Heart left ventricle (tissue), 13 donors: ENCODE measurements around the gene LRP1-AS.
A peak's percentile ranks its signal among the peaks of the same experiment; 100 is the strongest.

Experiments
- POLR2A ChIP-seq, 2 donors: fragments of 450-650 bp; IDR thresholded peaks; one replicate each; pipeline ENCODE4 v1.6.1; 2017; ENCODE audit warnings: antibody characterized with exemption in 2 of 2, mild to moderate bottlenecking in 2 of 2, moderate library complexity in 2 of 2
- TF ChIP-seq, protein P1 (sequence below), 12 donors: fragments of 200-600 bp; sonication (generic) in 4 of 12; IDR thresholded peaks; one replicate each; pipeline versions ENCODE4 v1.5.0 to v1.8.0; 2018 to 2022; ENCODE audit warnings: antibody characterized with exemption in 12 of 12, mild to moderate bottlenecking in 5 of 12
- donor health status: ischemic (EF 13 %, LVEDD 7.1; RV severe dilation, severe dysfunction).
- donor health status: DM: no; HTN: yes; CAD: no.
- donor health status: DM: no; HTN: no; CAD: no.
- donor health status: ischemic (EF 25% LVEDD 6.9; RV normal size, moderate dysfunction).
- donor health status: ischemic (EF 25% LVEDD 5.7; RV mildly dilated, moderate dysfunction).
- donor health status: ischemic (EF 35%, LVEDD 5.7; RV mildly dilated, moderate dysfunction).
- donor health status: nonischemic (EF 11% LVEDD 7.7; RV severe dilation, severe dysfunction).
- donor health status: DM: yes; HTN: yes; CAD: no.
- donor health status: PGD.
- donor health status: ischemic (EF 29% LVEDD 5.4; RV normal size, mild dysfunction).
- donor health status: nonischemic (EF 23%, LVEDD 6.1; RV moderate dilation, normal function).

DNA sequence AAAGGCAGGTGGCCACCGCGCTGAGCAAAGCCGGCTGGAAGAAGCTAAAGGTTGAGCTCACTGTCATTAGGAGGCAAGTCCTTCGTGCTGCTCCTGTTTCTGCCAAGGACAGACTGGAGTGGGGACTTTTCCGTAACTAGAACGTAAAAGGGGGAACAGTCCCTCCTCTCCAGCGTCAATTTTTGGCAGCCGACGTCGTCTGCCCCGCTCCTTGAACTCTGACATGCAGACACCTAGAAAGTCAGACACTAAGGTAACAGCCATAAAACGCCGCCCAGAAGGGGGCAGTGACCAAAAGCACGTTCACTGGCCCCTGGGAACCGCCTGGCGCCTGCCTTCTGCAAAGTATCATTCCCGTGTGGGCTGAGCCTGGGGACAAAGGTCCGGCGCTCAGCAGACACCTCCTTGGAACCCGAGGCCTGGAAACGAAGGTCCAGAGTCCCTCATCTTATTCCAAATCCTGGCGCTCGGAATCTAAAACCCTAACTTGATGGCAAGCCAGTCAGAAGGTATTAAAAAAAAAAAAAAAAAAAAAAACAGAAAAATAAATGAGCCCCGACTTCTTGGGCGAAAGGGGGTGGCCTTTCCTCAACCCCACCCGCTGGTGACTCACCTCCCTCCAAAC, 20.2 kb downstream of the LRP1-AS start:
- TF ChIP-seq POLR2A (IDR thresholded peaks at IDR 0.05) = no peak
- TF ChIP-seq, protein P1, sequence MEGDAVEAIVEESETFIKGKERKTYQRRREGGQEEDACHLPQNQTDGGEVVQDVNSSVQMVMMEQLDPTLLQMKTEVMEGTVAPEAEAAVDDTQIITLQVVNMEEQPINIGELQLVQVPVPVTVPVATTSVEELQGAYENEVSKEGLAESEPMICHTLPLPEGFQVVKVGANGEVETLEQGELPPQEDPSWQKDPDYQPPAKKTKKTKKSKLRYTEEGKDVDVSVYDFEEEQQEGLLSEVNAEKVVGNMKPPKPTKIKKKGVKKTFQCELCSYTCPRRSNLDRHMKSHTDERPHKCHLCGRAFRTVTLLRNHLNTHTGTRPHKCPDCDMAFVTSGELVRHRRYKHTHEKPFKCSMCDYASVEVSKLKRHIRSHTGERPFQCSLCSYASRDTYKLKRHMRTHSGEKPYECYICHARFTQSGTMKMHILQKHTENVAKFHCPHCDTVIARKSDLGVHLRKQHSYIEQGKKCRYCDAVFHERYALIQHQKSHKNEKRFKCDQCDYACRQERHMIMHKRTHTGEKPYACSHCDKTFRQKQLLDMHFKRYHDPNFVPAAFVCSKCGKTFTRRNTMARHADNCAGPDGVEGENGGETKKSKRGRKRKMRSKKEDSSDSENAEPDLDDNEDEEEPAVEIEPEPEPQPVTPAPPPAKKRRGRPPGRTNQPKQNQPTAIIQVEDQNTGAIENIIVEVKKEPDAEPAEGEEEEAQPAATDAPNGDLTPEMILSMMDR (IDR thresholded peaks at IDR 0.05) = peak in 10 of 12 donors; percentile 4 to 56 (median 42)
